MM.1S (cell line): ENCODE data around the gene RWDD4.

Source experiments
- DNase-seq: peaks from one replicate; pipeline ENCODE4 v3.0.0-alpha.2; 2015
- H2AFZ ChIP-seq: fragments of 300-600 bp; sonication (generic); 2 replicates; pipeline ENCODE4 v1.6.0; 2016; ENCODE audit warnings: antibody characterized with exemption, low read length
- H3F3A ChIP-seq: fragments of 300-600 bp; sonication (generic); 2 replicates; pipeline ENCODE4 v1.6.1; 2016; ENCODE audit warnings: mild to moderate bottlenecking, antibody characterized with exemption, low read length, moderate library complexity, mixed read lengths; ENCODE audit not compliant: insufficient read depth
- H3K27ac ChIP-seq: fragments of 300-600 bp; sonication (generic); 2 replicates; pipeline ENCODE4 v1.5.1; 2016; ENCODE audit warnings: mild to moderate bottlenecking, low read length
- H3K27me3 ChIP-seq: fragments of 300-600 bp; sonication (generic); replicated peaks from 2 replicates; pipeline ENCODE4 v1.6.0; 2016; ENCODE audit warnings: low read length; ENCODE audit not compliant: insufficient read depth
- H3K36me3 ChIP-seq: fragments of 300-600 bp; sonication (generic); replicated peaks from 2 replicates; pipeline ENCODE4 v1.6.1; 2016; ENCODE audit warnings: mild to moderate bottlenecking, low read length, mixed read lengths; ENCODE audit not compliant: insufficient read depth
- H3K4me1 ChIP-seq: fragments of 300-600 bp; sonication (generic); 2 replicates; pipeline ENCODE4 v1.6.1; 2016; ENCODE audit warnings: low read length, mixed read lengths
- H3K4me2 ChIP-seq: fragments of 300-600 bp; sonication (generic); 2 replicates; pipeline ENCODE4 v1.6.0; 2016; ENCODE audit warnings: low read depth, low read length
- H3K4me3 ChIP-seq: fragments of 300-600 bp; sonication (generic); 2 replicates; pipeline ENCODE4 v1.5.1; 2016; ENCODE audit warnings: low read length, mixed read lengths
- H3K79me2 ChIP-seq: fragments of 300-600 bp; sonication (generic); 2 replicates; pipeline ENCODE4 v1.6.1; 2016; ENCODE audit warnings: mixed run types, low read length, mixed read lengths
- H3K9ac ChIP-seq: fragments of 300-600 bp; sonication (generic); 2 replicates; pipeline ENCODE4 v1.6.1; 2016; ENCODE audit warnings: low read length, mixed read lengths
- H3K9me2 ChIP-seq: fragments of 300-600 bp; sonication (generic); replicated peaks from 2 replicates; pipeline ENCODE4 v1.6.1; 2016; ENCODE audit warnings: mild to moderate bottlenecking, low read length, mixed read lengths; ENCODE audit not compliant: insufficient read depth
- H3K9me3 ChIP-seq: fragments of 300-600 bp; sonication (generic); replicated peaks from 2 replicates; pipeline ENCODE4 v1.6.1; 2016; ENCODE audit warnings: mild to moderate bottlenecking, low read length, mixed read lengths; ENCODE audit not compliant: insufficient read depth
- H4K20me1 ChIP-seq: fragments of 300-600 bp; sonication (generic); 2 replicates; pipeline ENCODE4 v1.6.1; 2016; ENCODE audit warnings: mild to moderate bottlenecking, low read length, moderate library complexity, mixed read lengths; ENCODE audit not compliant: insufficient read depth
- EZH2 ChIP-seq: fragments of 300-600 bp; sonication (generic); optimal IDR thresholded peaks from 2 replicates; pipeline ENCODE3; 2017; ENCODE audit warnings: low read depth, mild to moderate bottlenecking, antibody characterized with exemption, low read length, mixed read lengths
- EZH2phosphoT487 ChIP-seq: fragments of 300-600 bp; sonication (generic); IDR thresholded peaks from 2 replicates; pipeline ENCODE4 v1.6.1; 2018; ENCODE audit warnings: antibody characterized with exemption, low read length
- TF ChIP-seq, protein P1 (sequence below): fragments of 300-600 bp; sonication (generic); IDR thresholded peaks from 2 replicates; pipeline ENCODE4 v1.5.1; 2016; ENCODE audit warnings: antibody characterized with exemption, low read length, mixed read lengths

RWDD4 gene

DNA sequence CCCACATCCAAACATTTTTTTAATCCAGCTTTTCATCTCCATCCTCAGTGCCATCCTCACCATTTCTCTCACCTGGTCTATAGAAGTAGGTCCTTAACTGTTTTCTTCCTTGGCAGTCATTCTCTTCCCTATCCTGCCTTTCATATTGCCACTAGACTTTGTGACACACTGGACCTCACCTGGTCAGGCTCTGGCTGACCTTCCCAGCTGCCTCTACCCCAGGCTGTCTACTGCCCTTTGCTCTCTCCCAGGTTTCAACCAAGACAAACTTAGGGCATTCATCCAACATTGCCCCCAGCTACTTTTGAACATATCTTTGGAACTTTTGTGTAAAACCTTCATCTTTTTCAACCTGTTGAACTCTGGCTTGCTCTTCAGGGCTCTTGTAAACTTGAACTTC, 39.9 kb upstream of the RWDD4 start:
- Histone ChIP-seq H3K4me2 (no peak overlapping the region), H3K9me3 (no peaks in the 10 kb centered on the region), H2AFZ (no peak overlapping the region), H3K4me1 (no peaks in the 10 kb centered on the region), H4K20me1 (no peaks in the 10 kb centered on the region), H3K9me2 (no peaks in the 10 kb centered on the region), H3K27me3 (no peaks in the 10 kb centered on the region), H3K36me3 (peaks cover 12% of the 10 kb centered on the region; the same call in 1 of the 2 replicates), H3K9ac (no peak overlapping the region), H3K4me3 (no peak overlapping the region), H3K27ac (no peak overlapping the region), H3K79me2 (no peaks in the 10 kb centered on the region), H3F3A (no peaks in the 10 kb centered on the region)
- no peak for DNase-seq
- TF ChIP-seq, protein P1, sequence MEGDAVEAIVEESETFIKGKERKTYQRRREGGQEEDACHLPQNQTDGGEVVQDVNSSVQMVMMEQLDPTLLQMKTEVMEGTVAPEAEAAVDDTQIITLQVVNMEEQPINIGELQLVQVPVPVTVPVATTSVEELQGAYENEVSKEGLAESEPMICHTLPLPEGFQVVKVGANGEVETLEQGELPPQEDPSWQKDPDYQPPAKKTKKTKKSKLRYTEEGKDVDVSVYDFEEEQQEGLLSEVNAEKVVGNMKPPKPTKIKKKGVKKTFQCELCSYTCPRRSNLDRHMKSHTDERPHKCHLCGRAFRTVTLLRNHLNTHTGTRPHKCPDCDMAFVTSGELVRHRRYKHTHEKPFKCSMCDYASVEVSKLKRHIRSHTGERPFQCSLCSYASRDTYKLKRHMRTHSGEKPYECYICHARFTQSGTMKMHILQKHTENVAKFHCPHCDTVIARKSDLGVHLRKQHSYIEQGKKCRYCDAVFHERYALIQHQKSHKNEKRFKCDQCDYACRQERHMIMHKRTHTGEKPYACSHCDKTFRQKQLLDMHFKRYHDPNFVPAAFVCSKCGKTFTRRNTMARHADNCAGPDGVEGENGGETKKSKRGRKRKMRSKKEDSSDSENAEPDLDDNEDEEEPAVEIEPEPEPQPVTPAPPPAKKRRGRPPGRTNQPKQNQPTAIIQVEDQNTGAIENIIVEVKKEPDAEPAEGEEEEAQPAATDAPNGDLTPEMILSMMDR: no peak
- no peak for TF ChIP-seq EZH2phosphoT487
- no peak for TF ChIP-seq EZH2

DNA sequence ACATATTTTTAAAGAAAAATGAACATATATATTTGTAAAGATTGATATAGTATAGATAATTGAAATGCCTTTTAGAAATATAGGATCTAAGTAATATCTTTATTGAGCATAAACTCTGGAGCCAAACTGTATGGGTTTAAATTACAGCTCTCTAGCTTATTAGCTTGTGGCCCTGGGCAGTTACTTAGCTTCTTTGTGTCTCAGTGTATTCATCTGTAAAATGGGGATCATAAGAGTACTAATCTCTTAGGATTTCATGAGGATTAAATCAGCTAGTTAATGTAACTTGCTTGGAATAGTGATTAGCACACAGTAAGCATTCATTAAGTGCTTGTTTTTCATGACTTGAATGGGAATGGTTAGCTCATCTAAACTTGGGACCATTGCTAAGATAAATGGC, 32.9 kb upstream of the RWDD4 start:
- Histone ChIP-seq H3K4me1 (no peaks in the 10 kb centered on the region), H2AFZ (no peak overlapping the region), H3K79me2 (no peaks in the 10 kb centered on the region), H3F3A (no peaks in the 10 kb centered on the region), H3K9me3 (no peaks in the 10 kb centered on the region), H3K27me3 (no peaks in the 10 kb centered on the region), H3K36me3 (peaks cover 5% of the 10 kb centered on the region), H3K9me2 (no peaks in the 10 kb centered on the region), H3K4me3 (no peak overlapping the region), H3K9ac (no peak overlapping the region), H4K20me1 (no peaks in the 10 kb centered on the region), H3K4me2 (no peak overlapping the region), H3K27ac (no peak overlapping the region)
- TF ChIP-seq, protein P1: no peak
- no peak for TF ChIP-seq EZH2
- TF ChIP-seq EZH2phosphoT487: no peak
- no peak for DNase-seq

DNA sequence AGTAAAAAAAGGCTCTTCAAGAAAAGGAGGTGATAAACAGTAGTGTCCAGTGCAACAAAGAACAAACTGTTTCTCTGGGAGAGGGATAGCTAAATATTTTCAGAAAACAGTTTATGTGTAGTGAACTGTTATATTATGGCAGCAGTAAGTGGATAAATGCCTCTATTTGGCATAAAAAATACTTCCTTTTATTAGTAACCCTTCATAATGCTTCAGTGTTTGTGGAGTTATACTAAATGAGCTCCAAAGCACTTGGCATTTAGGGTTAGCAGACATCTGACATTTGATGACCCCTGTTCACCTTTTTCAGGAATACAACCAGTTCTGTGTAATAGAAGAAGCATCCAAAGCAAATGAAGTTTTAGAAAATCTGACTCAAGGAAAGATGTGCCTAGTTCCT, 32.0 kb upstream of the RWDD4 start:
- no peak overlapping the region for H2AFZ ChIP-seq
- H3K9ac ChIP-seq: no peak overlapping the region
- H3K4me3 ChIP-seq: no peak overlapping the region
- no peak for TF ChIP-seq EZH2
- no peak for TF ChIP-seq EZH2phosphoT487
- TF ChIP-seq, protein P1: no peak
- no peaks in the 10 kb centered on the region for H3K27me3 ChIP-seq
- H3F3A ChIP-seq: no peaks in the 10 kb centered on the region
- H3K79me2 ChIP-seq: no peaks in the 10 kb centered on the region
- no peaks in the 10 kb centered on the region for H3K9me2 ChIP-seq
- no peak for DNase-seq
- no peak overlapping the region for H3K4me2 ChIP-seq
- no peaks in the 10 kb centered on the region for H3K9me3 ChIP-seq
- no peaks in the 10 kb centered on the region for H3K4me1 ChIP-seq
- H3K36me3 ChIP-seq: peaks cover 5% of the 10 kb centered on the region
- no peaks in the 10 kb centered on the region for H4K20me1 ChIP-seq
- H3K27ac ChIP-seq: no peak overlapping the region
